Hematopoietic multipotent progenitor cell treated with erythropoietin and hydrocortisone succinate and interleukin-3 and kit ligand, for 17 days (in vitro differentiated cells): ENCODE data around the gene GPR146.

Experiments used
- DNase-seq: peaks from one replicate; pipeline ENCODE4 v3.0.0-alpha.2; 2015; ENCODE audit warnings: low spot score

GPR146 gene

DNA sequence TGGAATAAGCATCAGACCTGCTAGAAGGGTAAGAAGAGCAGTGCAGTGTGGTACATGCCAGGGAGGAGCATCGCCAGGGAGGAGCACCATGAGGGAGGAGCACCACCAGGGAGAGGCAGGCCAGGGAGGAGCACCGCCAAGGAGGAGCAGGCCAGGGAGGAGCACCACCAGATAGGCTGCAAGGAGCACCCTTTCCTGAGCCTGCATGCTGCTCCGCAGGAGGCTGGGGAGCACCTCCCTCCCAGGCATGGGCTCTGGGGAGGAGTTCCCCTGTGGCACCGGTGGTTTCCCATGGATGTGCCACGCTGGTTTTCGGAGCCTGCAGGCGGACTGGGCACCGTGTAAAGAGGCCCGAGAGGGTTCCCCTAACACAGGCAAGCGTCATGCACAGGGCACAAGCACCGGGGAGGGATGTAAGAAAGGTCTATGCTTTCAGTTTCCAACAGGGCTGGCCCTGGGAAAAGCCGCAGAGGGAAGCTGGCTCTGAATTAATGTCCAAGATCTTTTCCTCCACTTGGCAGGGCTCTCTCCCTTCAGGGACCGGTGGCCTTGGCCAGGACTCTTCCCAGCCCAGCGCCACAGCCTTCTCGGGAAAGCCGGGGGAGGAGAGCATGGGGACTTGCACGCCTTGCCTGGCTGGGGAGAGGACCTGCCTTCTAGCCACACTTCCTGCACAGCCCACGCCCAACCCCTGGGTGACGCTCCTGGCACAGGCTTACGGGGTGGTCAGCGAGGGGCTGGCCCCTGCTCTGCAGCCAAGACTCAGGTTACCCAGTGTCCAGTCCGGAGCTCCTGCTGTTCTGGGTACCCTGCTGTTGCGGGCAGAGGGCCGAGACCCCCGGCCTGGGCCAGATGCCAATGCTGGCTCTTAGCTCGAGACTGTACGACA, 32.1 kb downstream of the GPR146 start:
- no peak for DNase-seq

DNA sequence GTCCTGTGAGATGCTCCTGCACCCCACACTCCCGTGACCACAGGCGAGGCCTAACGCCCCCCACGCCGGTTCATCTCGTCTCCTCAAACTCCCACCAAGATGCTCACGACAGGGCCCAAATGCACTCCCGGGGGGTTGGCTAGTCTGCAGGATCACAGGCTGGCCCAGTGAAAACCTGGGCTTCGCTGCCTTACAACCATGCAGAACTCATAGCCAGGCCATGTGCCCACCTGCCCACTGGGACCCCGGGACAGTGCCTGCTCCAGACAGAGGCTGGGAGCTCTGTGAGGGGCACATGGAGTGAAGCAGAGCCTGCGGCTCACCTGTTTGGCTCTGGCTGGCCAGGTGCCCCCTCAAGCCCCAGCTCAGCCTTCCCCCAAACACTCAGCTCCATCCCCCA, 34.2 kb downstream of the GPR146 start:
- no peak for DNase-seq

DNA sequence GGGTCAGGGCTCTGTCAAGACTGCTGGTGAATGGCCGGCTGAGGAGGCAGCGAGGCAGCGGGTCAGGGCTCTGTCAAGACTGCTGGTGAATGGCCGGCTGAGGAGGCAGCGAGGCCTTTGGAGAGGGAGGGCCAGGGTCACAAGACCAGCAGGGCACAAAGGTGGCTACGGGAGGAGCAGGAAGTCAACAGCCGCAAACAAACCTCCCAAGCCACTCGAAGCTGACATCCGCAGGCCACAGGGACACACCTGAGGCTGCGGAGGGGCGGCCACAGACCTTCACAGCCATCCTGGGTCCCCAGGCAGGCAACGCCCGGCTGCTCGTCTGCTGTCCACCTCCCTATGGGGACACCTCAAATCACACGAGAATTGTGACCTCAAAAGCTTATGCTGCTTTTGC, 34.6 kb downstream of the GPR146 start:
- no peak for DNase-seq

DNA sequence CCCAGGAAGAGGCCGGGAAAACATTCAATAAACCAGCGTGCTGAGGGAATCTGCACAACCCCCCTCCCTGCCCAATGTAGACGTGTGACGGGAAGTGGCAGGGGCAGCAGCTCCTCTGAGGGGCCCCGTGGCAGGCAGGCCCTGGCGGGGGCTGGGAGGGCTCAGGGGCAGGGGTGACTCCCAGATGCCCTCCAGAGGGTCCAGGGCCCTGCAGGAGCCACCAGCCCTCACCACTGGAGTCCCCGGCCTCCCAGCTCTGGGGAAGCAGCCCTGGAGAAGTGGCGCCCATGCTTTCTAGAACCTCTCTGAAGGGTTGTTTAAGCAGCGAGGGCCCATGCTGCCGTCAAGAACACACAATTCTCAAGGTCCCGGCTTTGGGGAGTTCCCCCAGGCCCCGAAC, 35.2 kb downstream of the GPR146 start:
- no peak for DNase-seq

DNA sequence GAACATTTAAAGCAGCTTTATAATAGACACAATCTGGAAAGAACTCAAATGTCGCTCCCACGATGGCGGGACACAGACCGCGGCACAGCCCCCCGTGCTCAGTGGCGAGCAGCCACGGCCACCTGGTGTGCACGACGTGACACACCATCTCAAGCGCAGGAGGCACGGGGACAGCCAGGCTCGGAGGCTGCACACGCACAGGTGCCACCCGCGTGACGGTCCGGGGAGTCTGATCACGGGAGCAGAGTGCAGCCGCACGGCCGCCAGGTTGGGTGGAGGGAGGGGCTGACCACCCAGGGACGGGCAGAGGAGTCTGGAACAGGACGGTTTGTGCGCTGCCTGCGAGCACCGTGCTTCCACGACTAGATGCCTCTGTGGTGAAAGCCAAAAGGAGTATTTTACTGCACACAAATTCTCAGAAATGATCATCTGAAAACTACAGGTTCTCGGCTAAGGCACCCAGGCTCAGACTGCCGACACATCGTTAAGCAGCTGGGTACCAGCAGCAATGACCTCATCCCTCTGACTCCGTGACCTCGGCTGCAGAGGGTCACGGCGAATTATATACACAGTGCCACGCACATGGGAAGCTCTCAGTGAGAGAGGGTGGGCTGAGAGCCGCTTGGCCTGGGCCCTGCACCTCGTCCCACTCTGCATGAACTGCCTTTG, 36.0 kb downstream of the GPR146 start:
- no peak for DNase-seq

DNA sequence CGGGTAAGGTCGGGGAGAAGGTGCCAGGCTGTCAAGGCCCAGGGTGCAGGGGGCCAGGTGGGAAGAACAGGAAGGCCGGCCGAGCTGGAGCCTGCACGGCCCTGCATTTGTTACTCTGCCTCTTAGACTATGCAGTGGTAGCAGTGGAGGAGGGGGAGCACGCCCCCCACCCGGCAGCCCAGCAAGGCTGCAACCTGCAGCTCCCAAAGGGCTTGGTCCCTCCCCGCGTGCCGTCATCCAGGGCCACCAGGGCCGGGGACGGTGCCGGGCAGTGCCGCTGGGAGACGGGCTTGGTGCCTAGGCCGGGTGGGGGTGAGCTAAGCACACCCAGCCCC, 36.5 kb downstream of the GPR146 start:
- no peak for DNase-seq

DNA sequence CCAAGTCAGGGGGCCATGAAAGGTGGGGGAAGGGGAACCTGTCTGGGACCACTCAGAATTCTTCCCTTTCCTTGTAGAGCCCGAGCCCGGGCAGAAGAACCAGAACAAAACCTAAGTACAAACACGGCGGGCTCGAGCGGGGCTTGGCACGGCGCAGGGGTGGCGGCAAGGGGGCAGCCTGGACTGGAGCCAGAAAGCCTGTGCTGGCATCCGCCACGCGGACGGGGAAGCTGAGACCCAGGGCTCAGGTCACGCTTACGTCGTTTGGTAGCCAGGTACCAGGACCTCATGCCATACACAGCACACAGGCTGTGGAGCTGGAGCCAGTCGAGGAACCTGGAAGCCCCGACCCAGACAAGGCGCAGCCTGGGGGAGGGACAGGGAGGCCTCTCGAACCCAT, 37.0 kb downstream of the GPR146 start:
- no peak for DNase-seq

DNA sequence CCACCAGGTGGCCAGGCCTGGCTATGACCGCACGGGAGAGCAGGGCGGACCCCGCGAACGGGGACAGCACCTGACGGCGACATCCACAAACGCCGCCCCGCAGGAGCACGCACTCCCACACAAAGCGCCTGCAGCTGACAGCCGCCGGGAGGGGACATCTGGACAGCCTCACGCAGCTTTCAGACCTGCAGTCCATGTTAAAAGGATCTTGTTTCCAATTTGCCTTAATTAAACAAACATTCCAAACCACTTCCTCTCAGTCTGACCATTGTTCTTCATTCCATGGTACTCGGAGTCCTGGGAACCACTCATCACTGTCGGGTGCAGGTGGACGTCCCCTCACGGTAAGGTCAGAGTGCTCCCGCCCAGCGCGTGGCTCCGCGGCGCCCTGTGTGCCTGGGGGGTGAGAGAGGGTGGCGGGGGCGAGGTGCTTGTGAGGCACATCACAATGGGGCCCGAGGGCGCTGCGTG, 37.6 kb downstream of the GPR146 start:
- no peak for DNase-seq

DNA sequence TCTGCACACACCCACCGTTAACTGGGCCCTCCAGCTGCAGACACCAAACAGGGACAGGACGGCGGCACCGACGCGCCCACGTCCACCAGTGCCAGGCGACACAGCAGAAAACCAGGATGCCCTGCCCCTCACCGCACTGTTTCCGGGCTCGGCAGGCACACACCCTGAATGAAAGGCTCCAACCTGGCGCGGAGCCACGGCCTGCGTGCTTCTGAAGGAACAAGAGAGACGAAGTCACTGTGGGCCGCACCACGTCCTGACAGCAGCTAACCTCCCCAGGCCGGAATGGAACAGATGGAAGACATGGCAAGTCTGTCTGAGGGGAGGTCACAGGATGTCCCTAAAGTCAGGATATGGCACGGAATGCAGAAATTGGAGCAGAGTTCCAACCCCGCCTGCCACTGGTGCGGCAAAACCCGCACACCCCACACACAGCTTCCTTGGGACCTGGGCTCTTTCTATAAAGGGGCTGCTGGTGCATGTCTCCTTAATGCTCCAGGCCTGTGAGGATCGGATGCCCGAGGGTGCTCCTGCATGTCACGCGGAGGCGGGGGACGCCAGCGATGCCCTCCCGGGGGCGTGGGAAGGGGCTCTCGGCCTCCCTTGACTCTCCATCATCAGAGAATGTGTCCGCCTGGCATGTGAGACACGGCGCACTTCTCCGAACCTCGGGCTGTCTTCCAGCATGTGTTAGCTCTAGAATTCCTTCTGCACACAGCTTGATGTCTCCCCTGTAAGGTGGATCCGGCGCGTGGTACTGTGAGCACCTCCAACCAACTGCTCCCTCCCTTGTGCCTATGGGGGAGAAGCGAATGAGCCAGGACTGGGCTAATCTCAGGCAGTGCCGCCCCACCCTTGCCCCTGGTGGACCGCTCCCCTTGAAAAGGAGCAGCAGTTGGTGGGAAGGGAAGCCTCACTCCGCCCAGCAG, 39.6 kb downstream of the GPR146 start:
- DNase-seq: no peak

DNA sequence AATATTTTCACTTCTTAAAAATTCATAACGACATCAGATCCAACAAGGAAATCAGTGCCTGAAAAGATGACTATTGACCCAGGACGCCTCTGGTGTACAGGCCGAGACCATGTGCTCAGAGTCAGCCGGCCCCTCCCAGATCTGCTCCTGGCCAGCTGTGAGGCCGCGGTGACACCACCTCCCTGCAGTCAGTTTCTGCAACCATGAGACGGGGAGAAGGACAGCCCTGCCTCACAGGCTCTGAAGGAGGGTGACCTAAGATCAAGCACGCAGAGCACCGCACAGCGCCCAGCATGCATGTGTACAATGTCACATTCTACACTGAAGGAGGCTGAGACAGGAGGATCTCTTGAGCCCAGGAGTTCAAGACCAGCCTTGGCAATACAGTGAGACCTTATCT, 40.9 kb downstream of the GPR146 start:
- DNase-seq: no peak

DNA sequence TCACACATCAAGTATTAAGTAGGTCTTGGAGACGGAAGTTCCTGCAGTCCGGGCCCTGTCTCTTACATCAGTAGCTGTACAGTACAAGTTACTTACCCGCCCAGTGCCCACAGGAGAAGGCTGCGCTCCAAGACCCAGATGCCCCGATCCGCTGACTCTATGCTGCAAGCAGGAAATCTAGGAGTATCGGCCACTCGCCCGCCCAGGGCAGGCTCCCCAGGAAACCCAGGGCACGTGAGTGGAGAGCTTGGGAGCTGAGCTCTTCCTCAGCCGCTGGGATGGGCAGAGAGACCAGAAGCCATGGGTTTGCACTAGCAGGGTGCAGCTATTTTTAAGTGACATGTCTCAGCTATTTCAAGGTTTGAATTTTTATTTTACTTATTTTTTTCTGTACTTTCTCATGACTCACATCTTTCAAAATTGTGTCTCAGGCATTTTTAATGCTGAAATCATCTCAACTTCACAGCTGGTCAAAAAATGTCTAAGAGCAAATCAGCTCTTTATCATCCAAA, 41.6 kb downstream of the GPR146 start:
- no peak for DNase-seq

DNA sequence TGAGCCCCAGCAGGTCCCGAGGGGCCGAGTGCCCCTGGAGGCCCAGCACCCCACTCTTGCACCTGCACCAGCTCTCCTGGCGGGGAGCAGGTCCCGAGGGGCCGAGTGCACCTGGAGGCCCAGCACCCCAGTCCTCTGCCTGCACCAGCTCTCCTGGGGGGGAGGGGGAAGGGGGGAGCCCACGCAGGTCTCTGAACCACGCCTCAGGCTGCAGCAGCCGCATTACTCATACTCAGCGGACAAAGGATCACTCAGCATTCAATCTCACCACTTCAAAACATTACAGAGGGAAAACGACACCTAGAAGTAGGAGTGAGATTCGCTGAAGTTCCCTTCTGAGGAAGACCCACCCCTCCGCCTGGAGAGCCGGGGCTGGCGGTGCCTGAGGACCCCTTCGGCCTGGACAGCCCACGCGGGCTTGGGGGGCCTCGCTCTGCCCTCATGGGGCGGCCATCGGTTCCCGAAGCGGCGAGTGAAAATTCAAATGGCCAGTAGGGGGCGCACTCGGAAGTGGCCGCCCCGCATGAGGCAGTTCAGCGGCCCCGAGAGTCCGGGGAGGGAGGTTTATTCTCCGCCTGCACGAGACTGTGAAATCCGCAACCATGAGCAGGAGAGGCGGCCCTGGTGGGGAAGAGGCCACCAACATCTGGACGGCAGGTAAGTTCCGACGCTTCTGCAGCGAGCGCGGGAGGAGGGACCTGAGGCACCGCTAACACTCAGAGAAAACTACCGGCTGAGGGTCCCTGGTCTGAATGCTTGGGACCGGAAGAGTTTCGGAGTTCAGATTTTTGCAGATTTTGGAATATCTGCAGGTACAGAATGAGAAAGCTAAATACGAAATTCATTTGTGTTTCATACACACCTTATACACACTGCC, 42.5 kb downstream of the GPR146 start:
- peak; percentile 73 for DNase-seq

DNA sequence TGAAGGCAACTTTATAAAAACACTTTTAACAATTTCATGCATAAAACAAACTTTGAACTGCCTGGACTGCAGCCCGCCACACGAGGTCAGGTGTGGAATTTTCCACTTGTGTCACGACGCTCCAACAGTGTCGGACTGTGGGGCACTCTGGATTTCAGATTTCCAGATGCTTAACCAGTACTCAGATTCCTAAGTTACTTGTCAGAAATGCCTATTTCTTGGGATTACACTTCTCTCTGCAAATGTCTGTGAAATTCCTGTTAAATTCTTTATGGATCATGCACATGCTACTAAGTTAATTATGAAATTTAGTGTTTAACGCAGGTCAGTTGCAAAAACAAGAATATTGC, 43.1 kb downstream of the GPR146 start:
- DNase-seq: no peak

DNA sequence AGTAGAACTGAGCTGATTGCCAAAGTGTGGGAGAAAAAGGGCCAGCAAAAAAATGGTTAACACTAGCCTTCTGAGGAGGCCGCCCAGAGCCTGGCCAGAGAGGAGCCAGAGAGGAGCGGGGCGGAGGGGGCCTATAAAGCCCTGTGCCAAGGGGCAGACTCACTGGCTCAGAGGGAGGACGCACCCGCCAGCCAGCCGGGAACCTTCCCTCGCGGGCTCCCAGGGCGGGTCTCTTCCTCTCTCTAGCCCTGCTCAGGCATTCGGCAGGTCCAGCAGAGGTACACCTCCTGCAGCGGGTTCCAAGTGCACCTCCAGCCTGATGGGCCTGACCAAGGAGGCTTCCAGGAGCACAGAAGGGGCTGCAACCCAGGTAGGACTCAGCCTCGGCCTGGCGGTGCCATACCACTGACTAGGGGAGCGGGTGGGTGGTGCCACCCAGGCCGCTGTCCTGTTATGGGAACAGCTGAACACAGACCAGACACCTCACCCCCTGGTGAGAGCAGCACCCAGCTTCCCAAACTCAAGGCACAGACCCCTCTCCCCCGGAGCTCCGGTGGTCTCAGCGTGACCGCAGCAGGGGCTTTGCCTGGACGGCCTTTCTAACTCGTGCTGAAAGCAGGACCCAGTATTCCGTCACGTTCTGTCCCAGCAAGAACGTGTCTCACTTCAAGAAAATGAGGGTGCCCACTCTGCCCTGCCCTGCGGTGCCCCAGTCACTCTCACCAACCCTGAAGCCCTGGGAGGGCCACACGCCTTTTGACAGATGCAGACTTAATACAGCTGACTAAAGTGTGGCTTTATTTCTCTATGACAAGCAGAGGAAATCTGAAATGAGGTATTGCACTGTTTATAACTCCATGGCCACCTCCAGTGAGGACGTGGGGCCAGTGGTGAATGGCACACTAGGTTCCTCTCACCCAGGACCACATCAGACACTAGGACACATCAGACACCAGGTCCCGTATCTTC, 43.9 kb downstream of the GPR146 start, which contains the start of gene GPER1:
Gene GPER1 (plus strand): TSS at position 162 of the 969 bp plus-strand sequence. CDS start 3,616 bp downstream, outside the sequence.
- no peak for DNase-seq

DNA sequence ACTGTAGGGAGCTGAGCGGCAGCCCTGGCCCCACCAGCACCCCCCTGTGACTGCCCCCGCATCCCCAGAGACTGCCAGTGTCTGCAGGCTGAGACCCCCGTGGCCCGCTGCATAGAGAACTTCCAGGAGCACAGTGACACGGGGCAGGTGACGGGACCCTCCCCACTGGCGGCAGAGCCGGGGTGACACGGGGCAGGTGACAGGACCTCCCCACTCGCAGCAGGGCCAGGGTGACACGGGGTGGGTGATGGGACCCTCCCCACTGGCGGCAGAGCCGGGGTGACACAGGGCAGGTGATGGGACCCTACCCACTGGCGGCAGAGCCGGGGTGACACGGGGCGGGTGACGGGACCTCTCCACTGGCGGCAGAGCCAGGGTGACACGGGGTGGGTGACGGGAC, 45.9 kb downstream of the GPR146 start:
- no peak for DNase-seq

DNA sequence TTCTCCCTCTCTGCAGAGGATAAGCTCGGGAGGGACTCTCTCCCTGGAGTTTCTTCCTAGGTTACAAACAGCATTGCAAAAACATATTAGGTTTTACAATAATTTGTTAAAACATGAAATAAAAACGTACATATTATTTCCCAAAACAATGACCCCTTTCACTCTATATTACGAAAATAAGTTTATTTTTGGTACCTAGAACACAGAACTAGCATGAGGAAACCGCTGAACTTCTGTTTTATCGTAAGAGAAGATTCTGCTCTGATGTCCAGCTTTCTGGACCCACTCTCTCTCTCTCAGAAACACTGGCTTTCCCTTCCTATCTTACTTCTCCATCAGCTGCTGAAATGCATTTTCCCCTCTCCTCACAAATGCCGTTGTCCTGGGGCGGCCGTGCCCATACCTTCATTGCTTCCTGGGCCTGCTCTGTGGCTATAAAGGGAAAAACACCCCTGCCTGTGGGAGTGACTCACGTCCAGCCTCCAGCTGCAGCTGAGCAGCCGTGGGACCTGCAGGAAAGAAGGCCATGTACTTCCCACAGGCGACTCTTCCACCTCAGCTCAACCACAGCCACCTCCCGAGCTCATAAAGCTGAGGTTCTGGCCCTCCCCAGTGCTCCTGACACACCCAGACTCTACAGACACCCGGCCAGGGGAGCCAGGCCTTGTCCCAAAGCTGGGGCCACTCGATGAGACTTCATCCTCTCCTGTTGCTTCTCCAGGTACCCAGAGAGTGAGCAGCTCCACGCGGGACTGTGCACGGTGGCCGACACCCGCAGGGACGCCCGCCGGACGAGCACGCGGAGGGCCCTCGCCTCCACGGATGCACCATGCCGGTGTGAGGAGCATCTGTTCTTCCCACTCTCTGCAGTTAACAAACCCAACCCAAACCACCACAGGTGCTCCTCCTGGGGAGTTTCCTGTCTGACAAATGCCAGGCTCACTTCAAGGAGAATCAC, 46.6 kb downstream of the GPR146 start:
- no peak for DNase-seq

DNA sequence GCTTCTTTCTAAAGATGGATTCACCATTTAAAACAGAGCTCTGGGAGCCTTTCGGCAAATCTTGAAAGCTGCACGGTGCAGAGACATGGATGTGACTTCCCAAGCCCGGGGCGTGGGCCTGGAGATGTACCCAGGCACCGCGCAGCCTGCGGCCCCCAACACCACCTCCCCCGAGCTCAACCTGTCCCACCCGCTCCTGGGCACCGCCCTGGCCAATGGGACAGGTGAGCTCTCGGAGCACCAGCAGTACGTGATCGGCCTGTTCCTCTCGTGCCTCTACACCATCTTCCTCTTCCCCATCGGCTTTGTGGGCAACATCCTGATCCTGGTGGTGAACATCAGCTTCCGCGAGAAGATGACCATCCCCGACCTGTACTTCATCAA, 47.3 kb downstream of the GPR146 start:
- DNase-seq: no peak

DNA sequence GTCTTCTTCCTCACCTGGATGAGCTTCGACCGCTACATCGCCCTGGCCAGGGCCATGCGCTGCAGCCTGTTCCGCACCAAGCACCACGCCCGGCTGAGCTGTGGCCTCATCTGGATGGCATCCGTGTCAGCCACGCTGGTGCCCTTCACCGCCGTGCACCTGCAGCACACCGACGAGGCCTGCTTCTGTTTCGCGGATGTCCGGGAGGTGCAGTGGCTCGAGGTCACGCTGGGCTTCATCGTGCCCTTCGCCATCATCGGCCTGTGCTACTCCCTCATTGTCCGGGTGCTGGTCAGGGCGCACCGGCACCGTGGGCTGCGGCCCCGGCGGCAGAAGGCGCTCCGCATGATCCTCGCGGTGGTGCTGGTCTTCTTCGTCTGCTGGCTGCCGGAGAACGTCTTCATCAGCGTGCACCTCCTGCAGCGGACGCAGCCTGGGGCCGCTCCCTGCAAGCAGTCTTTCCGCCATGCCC, 47.9 kb downstream of the GPR146 start:
- DNase-seq: no peak
